Nephron (organoid): Measurements from ENCODE around the gene SLC34A1.

ENCODE experiments used
- H3K27ac Mint-ChIP-seq, 3 experiments: 2 replicates each; pipeline ENCODE4 v1.8.0; 2020; ENCODE audit warnings: mixed read lengths in 3 of 3, mild to moderate bottlenecking in 2 of 3, moderate library complexity in 1 of 3
- H3K27me3 Mint-ChIP-seq: 2 replicates; pipeline ENCODE4 v1.8.0; 2021; ENCODE audit warnings: low read depth, mild to moderate bottlenecking, moderate library complexity, mixed read lengths
- H3K36me3 Mint-ChIP-seq: 2 replicates; pipeline ENCODE4 v1.8.0; 2020; ENCODE audit warnings: low read depth, mixed read lengths
- H3K4me1 Mint-ChIP-seq: 2 replicates; pipeline ENCODE4 v1.8.0; 2020; ENCODE audit warnings: mixed read lengths
- H3K4me3 Mint-ChIP-seq, 3 experiments: 2 replicates each; pipeline ENCODE4 v1.8.0; 2020; ENCODE audit warnings: mild to moderate bottlenecking in 3 of 3, mixed read lengths in 3 of 3, moderate library complexity in 2 of 3
- H3K9me3 Mint-ChIP-seq: 2 replicates; pipeline ENCODE4 v1.8.0; 2020; ENCODE audit warnings: mixed read lengths
- CTCF ChIP-seq, 3 experiments: fragments of 200-600 bp; sonication (generic); IDR thresholded peaks; one replicate each; pipeline ENCODE4 v1.5.0; 2021; ENCODE audit warnings: antibody characterized with exemption in 3 of 3; ENCODE audit not compliant: unreplicated experiment in 3 of 3

The SLC34A1 gene

GRCh38 chr5:177361418-177362291 is 22.6 kb upstream of the SLC34A1 start:
- no peaks in the 10 kb centered on the region for H3K36me3 Mint-ChIP-seq
- peaks cover 11% of the 10 kb centered on the region for H3K27me3 Mint-ChIP-seq
- H3K4me1 Mint-ChIP-seq = peaks cover 15% of the 10 kb centered on the region
- TF ChIP-seq CTCF (IDR thresholded peaks at IDR 0.05; ENCODE audit: unreplicated experiment in 3 of 3) = no peak
- H3K9me3 Mint-ChIP-seq = no peaks in the 10 kb centered on the region
- H3K4me3 Mint-ChIP-seq = peak overlapping the region; percentile 71 to 78 (median 72)
- H3K27ac Mint-ChIP-seq = peak overlapping the region; percentile 62 to 92 (median 86)

- no peaks in the 10 kb centered on the region for H3K36me3 Mint-ChIP-seq
- no peak for TF ChIP-seq CTCF (IDR thresholded peaks at IDR 0.05; ENCODE audit: unreplicated experiment in 3 of 3)
- peak overlapping the region; percentile 71 to 78 (median 72) for H3K4me3 Mint-ChIP-seq
- H3K9me3 Mint-ChIP-seq = no peaks in the 10 kb centered on the region
- peaks cover 11% of the 10 kb centered on the region for H3K27me3 Mint-ChIP-seq
- peaks cover 19% of the 10 kb centered on the region for H3K4me1 Mint-ChIP-seq
- H3K27ac Mint-ChIP-seq = peak overlapping the region; percentile 62 to 92 (median 86)
Measured at GRCh38 chr5:177362292-177362609, 22.0 kb upstream of the SLC34A1 start.

GRCh38 chr5:177362610-177363507 is 21.4 kb upstream of the SLC34A1 start:
- Mint-ChIP-seq H3K27me3 (peaks cover 6% of the 10 kb centered on the region), H3K4me1 (peaks cover 19% of the 10 kb centered on the region), H3K27ac (peak overlapping the region; percentile 62 to 92 (median 86)), H3K36me3 (no peaks in the 10 kb centered on the region), H3K4me3 (peak overlapping the region; percentile 72 to 78 (median 78)), H3K9me3 (no peaks in the 10 kb centered on the region)
- TF ChIP-seq CTCF (IDR thresholded peaks at IDR 0.05; ENCODE audit: unreplicated experiment in 3 of 3) = no peak

- Mint-ChIP-seq H3K9me3 (no peaks in the 10 kb centered on the region), H3K27me3 (peaks cover 6% of the 10 kb centered on the region)
Measured at GRCh38 chr5:177363565-177363964, 20.7 kb upstream of the SLC34A1 start.

More at GRCh38 chr5:177363565-177363964, 20.7 kb upstream of the SLC34A1 start:
- no peaks in the 10 kb centered on the region for H3K36me3 Mint-ChIP-seq
- TF ChIP-seq CTCF (IDR thresholded peaks at IDR 0.05; ENCODE audit: unreplicated experiment in 3 of 3) = no peak
- H3K27ac Mint-ChIP-seq = peak overlapping the region in 2 of 3 experiments; percentile 86 to 92
- H3K4me3 Mint-ChIP-seq = peak overlapping the region; percentile 48 to 78 (median 64)
- peaks cover 25% of the 10 kb centered on the region for H3K4me1 Mint-ChIP-seq
